GM20000 (cell line): ENCODE data around the gene SHH.

Experiments used
- DNase-seq: peaks from one replicate; pipeline ENCODE4 v3.0.0; 2012; ENCODE audit warnings: low spot score
- TF ChIP-seq, protein P1 (sequence below): IDR thresholded peaks from 2 replicates; pipeline ENCODE4 v1.5.1; 2012; ENCODE audit warnings: mild to moderate bottlenecking, control low read depth; ENCODE audit errors: extremely low read depth, missing control alignments

Gene SHH

DNA sequence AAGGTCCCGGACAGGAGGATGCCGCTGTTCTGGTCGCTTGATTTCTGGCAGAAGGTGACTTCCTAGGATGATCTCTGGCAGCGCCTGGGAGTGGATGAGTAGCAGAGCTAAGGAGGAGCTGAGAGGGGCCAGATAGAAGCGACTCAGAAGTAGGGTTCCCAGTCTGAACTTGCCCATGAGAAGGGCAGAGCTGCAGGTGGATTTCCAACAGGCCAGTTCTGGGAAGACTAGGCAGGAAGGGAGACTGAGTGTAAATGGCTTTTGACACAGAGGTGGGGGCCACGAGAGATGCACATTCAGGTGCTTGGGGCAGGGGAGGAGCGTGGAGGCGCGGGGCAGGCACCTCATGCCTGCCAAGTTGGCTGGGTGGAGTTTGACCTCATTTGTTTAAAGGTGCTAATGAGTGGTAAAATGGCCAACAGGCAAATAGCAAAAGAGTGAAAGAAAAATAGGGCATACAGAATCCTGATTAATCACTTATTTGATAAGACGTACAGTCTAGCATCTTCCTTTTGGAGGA lies 58.8 kb downstream of the SHH start:
- DNase-seq: no peak
- TF ChIP-seq, protein P1, sequence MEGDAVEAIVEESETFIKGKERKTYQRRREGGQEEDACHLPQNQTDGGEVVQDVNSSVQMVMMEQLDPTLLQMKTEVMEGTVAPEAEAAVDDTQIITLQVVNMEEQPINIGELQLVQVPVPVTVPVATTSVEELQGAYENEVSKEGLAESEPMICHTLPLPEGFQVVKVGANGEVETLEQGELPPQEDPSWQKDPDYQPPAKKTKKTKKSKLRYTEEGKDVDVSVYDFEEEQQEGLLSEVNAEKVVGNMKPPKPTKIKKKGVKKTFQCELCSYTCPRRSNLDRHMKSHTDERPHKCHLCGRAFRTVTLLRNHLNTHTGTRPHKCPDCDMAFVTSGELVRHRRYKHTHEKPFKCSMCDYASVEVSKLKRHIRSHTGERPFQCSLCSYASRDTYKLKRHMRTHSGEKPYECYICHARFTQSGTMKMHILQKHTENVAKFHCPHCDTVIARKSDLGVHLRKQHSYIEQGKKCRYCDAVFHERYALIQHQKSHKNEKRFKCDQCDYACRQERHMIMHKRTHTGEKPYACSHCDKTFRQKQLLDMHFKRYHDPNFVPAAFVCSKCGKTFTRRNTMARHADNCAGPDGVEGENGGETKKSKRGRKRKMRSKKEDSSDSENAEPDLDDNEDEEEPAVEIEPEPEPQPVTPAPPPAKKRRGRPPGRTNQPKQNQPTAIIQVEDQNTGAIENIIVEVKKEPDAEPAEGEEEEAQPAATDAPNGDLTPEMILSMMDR: no peak

DNA sequence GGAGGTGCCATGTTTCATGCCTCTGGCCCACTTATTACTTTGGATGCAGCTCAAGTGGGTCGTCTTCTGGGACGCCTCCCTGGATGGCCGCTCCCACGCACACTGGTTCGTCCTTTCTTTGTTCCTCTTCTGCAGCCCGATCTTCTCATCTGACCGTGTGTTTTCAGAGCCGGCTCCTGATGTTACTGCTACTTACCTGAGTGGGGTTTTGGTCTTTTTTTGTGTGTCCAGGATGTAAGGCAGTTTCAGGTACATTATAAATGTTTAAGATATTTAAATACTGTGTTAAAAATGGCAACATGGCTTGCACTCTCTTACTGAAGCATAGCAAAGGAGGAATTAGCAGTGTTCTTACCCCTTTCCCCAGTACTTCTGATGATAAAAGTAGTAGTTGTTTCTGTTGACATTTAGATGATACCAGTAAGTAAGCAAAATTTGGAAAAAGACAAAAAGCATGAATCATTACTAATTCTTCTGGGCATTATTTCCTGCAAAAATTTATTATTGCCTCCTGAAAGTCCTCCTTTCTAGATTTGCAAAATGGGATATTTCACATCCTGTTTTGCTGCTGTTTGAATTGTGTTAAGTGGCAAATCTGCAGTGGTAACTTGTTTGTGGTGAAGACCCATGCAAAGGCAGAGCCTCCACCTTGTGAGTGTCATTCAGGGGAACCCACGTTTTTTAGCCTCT lies 59.4 kb downstream of the SHH start:
- TF ChIP-seq, protein P1: no peak
- DNase-seq: peak; percentile 39

DNA sequence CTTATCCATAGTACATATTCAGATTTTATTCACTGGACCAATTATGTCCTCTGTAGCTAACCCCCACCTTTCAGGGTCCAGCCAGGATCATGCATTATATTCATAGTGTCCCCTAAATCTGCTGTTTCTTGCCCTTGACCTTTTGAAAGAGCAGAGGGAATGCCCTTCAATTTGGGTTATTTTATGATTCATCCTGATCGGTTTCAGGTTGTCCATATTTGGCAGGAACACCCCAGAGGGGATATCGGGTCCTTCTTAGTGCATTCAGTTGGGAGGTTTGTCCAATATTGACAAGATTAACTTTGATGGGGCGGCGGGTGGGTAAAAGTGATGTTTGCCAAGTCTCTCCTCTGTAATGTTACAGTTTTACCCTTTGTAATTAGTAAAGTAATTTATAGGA lies 60.9 kb downstream of the SHH start:
- no peak for DNase-seq
- TF ChIP-seq, protein P1: no peak

DNA sequence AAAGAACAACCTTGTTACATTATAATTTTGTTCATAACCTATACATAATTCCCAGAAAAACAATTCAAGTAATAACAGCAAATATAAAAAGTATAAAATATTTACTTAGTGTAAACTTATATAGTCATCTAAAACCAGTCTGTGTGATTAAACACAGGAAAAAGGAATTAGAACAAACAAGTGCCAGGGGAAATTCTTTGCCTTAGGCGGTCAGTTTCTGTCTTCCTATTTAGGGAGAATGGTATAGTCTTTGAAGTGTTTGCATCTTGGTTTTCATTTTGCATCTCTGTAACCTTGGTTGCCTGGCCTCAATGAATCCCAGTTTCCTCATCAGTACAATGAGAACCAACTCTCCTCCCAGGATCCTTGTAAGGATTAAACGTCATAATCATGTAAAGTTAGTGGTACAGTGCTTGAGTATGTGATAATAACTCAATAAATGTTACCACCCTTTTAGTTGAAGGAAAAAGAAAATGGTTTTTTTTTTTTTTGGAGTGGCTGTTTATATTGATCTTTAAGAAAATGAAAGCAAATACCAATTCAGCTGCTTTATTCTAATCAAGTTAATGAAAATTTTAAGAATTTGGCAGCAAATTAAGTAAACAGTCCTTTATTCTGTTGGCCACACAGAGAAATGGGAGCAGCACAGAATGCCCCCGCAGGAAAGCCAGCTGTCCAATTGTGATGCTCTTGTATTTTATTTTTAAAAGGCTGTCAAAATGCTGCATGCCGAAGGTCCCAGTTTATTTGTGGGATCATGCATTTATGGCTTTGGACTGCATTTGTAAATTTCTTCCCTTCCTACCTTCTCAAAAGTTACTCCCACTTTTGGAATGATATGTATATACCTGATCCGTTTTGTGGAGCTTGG lies 61.8 kb downstream of the SHH start:
- TF ChIP-seq, protein P1: no peak

More for the DNA sequence above, 61.8 kb downstream of the SHH start:
- DNase-seq: no peak
